Muscle of leg (tissue), 11 donors: ENCODE results near the gene GATAD2A. TPM values are rescaled to one million over a fixed set of nuclear protein-coding genes. Genes with fewer than 3 reads are reported as not detected.
"Not testable (repeated sequence)": the region's sequence is repeated elsewhere in the genome, so short reads cannot be mapped to it uniquely, and the experiment has no call there.

Source experiments
- DNase-seq: peaks from one replicate; pipeline ENCODE4 v3.0.0; 2013
- H3K27ac ChIP-seq: one replicate; pipeline ENCODE4 v1.5.1; 2013; ENCODE audit warnings: mild to moderate bottlenecking, low read length, control low read depth
- H3K27me3 ChIP-seq: one replicate; pipeline ENCODE4 v1.6.1; 2013; ENCODE audit warnings: low read length; ENCODE audit not compliant: control insufficient read depth, insufficient read depth
- H3K36me3 ChIP-seq: one replicate; pipeline ENCODE4 v1.6.1; 2013; ENCODE audit warnings: low read length; ENCODE audit not compliant: control insufficient read depth, insufficient read depth
- H3K4me1 ChIP-seq: one replicate; pipeline ENCODE4 v1.6.1; 2013; ENCODE audit warnings: low read length; ENCODE audit not compliant: control insufficient read depth, insufficient read depth
- H3K4me3 ChIP-seq: one replicate; pipeline ENCODE4 v1.5.1; 2013; ENCODE audit warnings: low read length, control low read depth
- H3K9me3 ChIP-seq: replicated peaks from 2 replicates; pipeline ENCODE4 v1.6.1; 2013; ENCODE audit warnings: low read depth, low read length; ENCODE audit not compliant: control insufficient read depth
- WGBS: methylation state at CpG from one replicate; pipeline ENCODE4 v1.1.5; 2013; ENCODE audit warnings: missing lambda C conversion rate; ENCODE audit not compliant: insufficient coverage; 5-methylcytosine and 5-hydroxymethylcytosine counted together
- polyA plus RNA-seq, 8 donors: library from polyadenylated mRNA; unstranded; fragments of 120-200 nt; gene quantifications; one replicate each; pipeline versions ENCODE4 v1.2.1 to v1.2.3, GENCODE V29; 2013; ENCODE audit warnings: inconsistent platforms in 1 of 8, low replicate concordance in 1 of 8; ENCODE audit not compliant: insufficient read length in 8 of 8, insufficient read depth in 1 of 8
- total RNA-seq: library from RNA; stranded (reverse); fragments of 120-200 nt; gene quantifications from one replicate; pipeline ENCODE4 v1.2.4, GENCODE V29; 2013

The GATAD2A gene
- total and polyA plus RNA-seq, 9 donors, result 25.1 to 62.2 (median 49.8) TPM

- Histone ChIP-seq H3K36me3 (peaks cover 13% of the 10 kb centered on the region), H3K9me3 (no peaks in the 10 kb centered on the region), H3K4me3 (no peak overlapping the region), H3K27ac (peak overlapping the region; percentile 47), H3K27me3 (no peaks in the 10 kb centered on the region), H3K4me1 (peaks cover 56% of the 10 kb centered on the region)
- DNase-seq, result no peak
- 88% methylated on average over 4 of the region's 9 CpGs for WGBS
Measured at GRCh38 chr19:19445911-19446361, 40.5 kb downstream of the GATAD2A start.

GRCh38 chr19:19446655-19447437 is 41.4 kb downstream of the GATAD2A start:
- DNase-seq, result no peak
- 90% methylated on average over 7 of the region's 9 CpGs for WGBS
- no peaks in the 10 kb centered on the region for H3K27me3 ChIP-seq
- peaks cover 13% of the 10 kb centered on the region for H3K36me3 ChIP-seq
- peaks cover 62% of the 10 kb centered on the region for H3K4me1 ChIP-seq
- H3K4me3 ChIP-seq, result no peak overlapping the region
- H3K9me3 ChIP-seq, result no peaks in the 10 kb centered on the region
- no peak overlapping the region for H3K27ac ChIP-seq

- H3K4me3 ChIP-seq, result no peak overlapping the region
Measured at GRCh38 chr19:19447536-19448237, 42.2 kb downstream of the GATAD2A start.

GRCh38 chr19:19448238-19448544 is 42.7 kb downstream of the GATAD2A start:
- Histone ChIP-seq H3K27ac (peak overlapping the region; percentile 83), H3K4me1 (peaks cover 63% of the 10 kb centered on the region), H3K36me3 (peaks cover 12% of the 10 kb centered on the region), H3K9me3 (no peaks in the 10 kb centered on the region), H3K27me3 (no peaks in the 10 kb centered on the region), H3K4me3 (no peak overlapping the region)
- 62% methylated on average over 4 of the region's 8 CpGs for WGBS
- DNase-seq, result no peak

More at GRCh38 chr19:19447536-19448237, 42.2 kb downstream of the GATAD2A start:
- H3K36me3 ChIP-seq, result peaks cover 13% of the 10 kb centered on the region
- H3K9me3 ChIP-seq, result no peaks in the 10 kb centered on the region
- H3K27ac ChIP-seq, result peak overlapping the region; percentile 83
- 69% methylated on average over 11 of the region's 15 CpGs for WGBS
- no peaks in the 10 kb centered on the region for H3K27me3 ChIP-seq
- no peak for DNase-seq
- peaks cover 64% of the 10 kb centered on the region for H3K4me1 ChIP-seq

- Histone ChIP-seq H3K4me3 (no peak overlapping the region), H3K27ac (no peak overlapping the region), H3K36me3 (peaks cover 2% of the 10 kb centered on the region), H3K27me3 (no peaks in the 10 kb centered on the region), H3K4me1 (peaks cover 60% of the 10 kb centered on the region), H3K9me3 (no peaks in the 10 kb centered on the region)
- no peak for DNase-seq
- 56% methylated on average over 10 of the region's 13 CpGs for WGBS
Measured at GRCh38 chr19:19451429-19452242, 46.2 kb downstream of the GATAD2A start.

GRCh38 chr19:19452243-19453124 is 47.0 kb downstream of the GATAD2A start:
- peaks cover 57% of the 10 kb centered on the region for H3K4me1 ChIP-seq
- no peak for DNase-seq
- H3K27ac ChIP-seq, result no peak overlapping the region
- 68% methylated on average over 8 of the region's 11 CpGs for WGBS
- no peaks in the 10 kb centered on the region for H3K27me3 ChIP-seq
- H3K4me3 ChIP-seq, result no peak overlapping the region
- no peaks in the 10 kb centered on the region for H3K9me3 ChIP-seq
- peaks cover 9% of the 10 kb centered on the region for H3K36me3 ChIP-seq

- Histone ChIP-seq H3K27ac (no peak overlapping the region), H3K4me1 (peaks cover 57% of the 10 kb centered on the region)
- no CpG with 5 or more reads among the region's 2 CpGs for WGBS
Measured at GRCh38 chr19:19453125-19453454, 47.6 kb downstream of the GATAD2A start.

GRCh38 chr19:19455166-19455919 is 49.9 kb downstream of the GATAD2A start:
- Histone ChIP-seq H3K36me3 (peaks cover 14% of the 10 kb centered on the region), H3K4me1 (peaks cover 58% of the 10 kb centered on the region), H3K27ac (peak overlapping the region; percentile 62)
- H3K27me3 ChIP-seq, H3K9me3 ChIP-seq, H3K4me3 ChIP-seq: not testable (repeated sequence)
- DNase-seq, result peak; percentile 73
- WGBS, result 80% methylated on average over 4 of the region's 14 CpGs

More at GRCh38 chr19:19453125-19453454, 47.6 kb downstream of the GATAD2A start:
- DNase-seq, result no peak
- Histone ChIP-seq H3K4me3 (no peak overlapping the region), H3K27me3 (no peaks in the 10 kb centered on the region), H3K9me3 (no peaks in the 10 kb centered on the region), H3K36me3 (peaks cover 11% of the 10 kb centered on the region)

- Histone ChIP-seq H3K4me3 (no peak overlapping the region), H3K27ac (peak overlapping the region; percentile 65), H3K9me3 (no peaks in the 10 kb centered on the region), H3K4me1 (peaks cover 66% of the 10 kb centered on the region), H3K27me3 (no peaks in the 10 kb centered on the region), H3K36me3 (peaks cover 14% of the 10 kb centered on the region)
- no CpG with 5 or more reads among the region's 4 CpGs for WGBS
- no peak for DNase-seq
Measured at GRCh38 chr19:19457671-19458070, 52.2 kb downstream of the GATAD2A start.
